ENCODE data around the gene CPA1.

The CPA1 gene

GRCh38 chr7:130334274-130334673 is 46.0 kb upstream of the CPA1 start:
- H3K79me2 ChIP-seq (ENCODE audit: insufficient read depth, low read length): no peaks in the 10 kb centered on the region
- H3K27me3 ChIP-seq (ENCODE audit: insufficient read depth, low read length, poor library complexity): no peaks in the 10 kb centered on the region
- TF ChIP-seq EZH2 (IDR thresholded peaks at IDR 0.05; ENCODE audit: borderline replicate concordance, low read depth, low read length, severe bottlenecking) (no peak), CTCF (IDR thresholded peaks at IDR 0.05; ENCODE audit: borderline replicate concordance, extremely low read depth, low read length, poor library complexity, severe bottlenecking) (no peak)
- H4K20me1 ChIP-seq (ENCODE audit: insufficient read depth, low read length): no peaks in the 10 kb centered on the region
- ATAC-seq (ENCODE audit: insufficient read depth, low read depth): no peak
- H3K9ac ChIP-seq (ENCODE audit: low read depth, low read length): no peak overlapping the region
- H3K4me2 ChIP-seq (ENCODE audit: insufficient read depth, low read length): no peak overlapping the region
- no peak overlapping the region for H3K4me3 ChIP-seq (ENCODE audit: low read depth in 1 of 2, low read length in 2 of 2)
- no peaks in the 10 kb centered on the region for H3K4me1 ChIP-seq (ENCODE audit: insufficient read depth, low read length)
- no peak overlapping the region for H3K27ac ChIP-seq (ENCODE audit: low read length)
- H3K9me3 ChIP-seq (ENCODE audit: insufficient read depth, low read length, severe bottlenecking): no peaks in the 10 kb centered on the region
- DNase-seq: no peak
- H2AFZ ChIP-seq (ENCODE audit: low read depth, low read length): no peak overlapping the region
- H3K36me3 ChIP-seq (ENCODE audit: insufficient read depth, low read length): no peaks in the 10 kb centered on the region

DNA sequence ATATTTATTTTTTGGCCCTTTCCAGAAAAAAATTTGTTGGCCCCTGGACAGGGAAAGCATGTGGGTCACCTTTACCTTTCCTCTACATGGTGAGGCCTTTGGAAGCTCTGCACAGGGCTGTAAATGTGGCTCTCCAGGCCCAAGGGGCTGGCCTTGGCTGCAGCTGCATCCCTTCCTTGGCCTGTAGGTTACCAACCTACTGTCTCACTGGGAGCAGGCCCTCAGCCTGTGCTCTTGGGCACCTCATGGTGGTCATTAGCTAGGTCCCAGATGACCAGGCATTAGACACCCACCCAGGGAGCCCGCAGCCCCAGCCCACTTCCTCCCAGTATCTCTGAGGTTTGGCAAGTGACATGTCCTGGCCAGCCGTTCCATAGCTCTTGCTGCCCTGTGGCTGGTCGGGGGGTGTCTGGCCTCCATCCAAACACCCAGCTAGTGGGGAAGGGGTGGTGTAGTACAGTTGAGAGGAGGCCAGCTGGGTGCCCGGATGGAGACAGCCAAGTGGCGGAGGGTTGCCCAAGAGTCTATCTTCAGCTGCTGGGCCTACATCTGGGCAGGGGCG is 42.8 kb upstream of the CPA1 start:
- no peak overlapping the region for H3K9ac ChIP-seq (ENCODE audit: low read depth, low read length)
- no peak for DNase-seq

DNA sequence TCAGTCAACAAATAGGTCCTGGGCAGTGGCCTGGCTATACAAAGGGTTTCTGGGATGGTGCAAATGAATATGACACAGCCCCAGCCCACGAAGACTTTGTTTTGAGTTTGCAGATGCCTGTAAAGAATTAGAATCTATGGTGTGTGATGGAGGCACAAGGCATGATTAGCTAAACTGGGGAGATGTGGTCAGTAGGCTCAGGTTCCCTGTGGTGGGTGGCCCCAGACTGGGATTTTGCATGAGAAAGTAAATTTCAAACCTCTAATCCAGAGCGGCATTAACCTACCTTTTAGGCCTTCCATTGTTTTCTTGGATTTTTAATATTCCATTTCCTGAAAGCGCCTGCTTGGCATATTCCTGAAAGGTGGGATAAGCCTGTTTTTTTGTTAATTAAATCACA is 42.1 kb upstream of the CPA1 start:
- Histone ChIP-seq H3K9ac (ENCODE audit: low read depth, low read length) (no peak overlapping the region), H3K4me3 (ENCODE audit: low read depth in 1 of 2, low read length in 2 of 2) (no peak overlapping the region), H4K20me1 (ENCODE audit: insufficient read depth, low read length) (no peaks in the 10 kb centered on the region), H3K79me2 (ENCODE audit: insufficient read depth, low read length) (no peaks in the 10 kb centered on the region), H3K27me3 (ENCODE audit: insufficient read depth, low read length, poor library complexity) (no peaks in the 10 kb centered on the region), H3K4me2 (ENCODE audit: insufficient read depth, low read length) (no peak overlapping the region), H3K27ac (ENCODE audit: low read length) (no peak overlapping the region), H3K4me1 (ENCODE audit: insufficient read depth, low read length) (no peaks in the 10 kb centered on the region), H3K36me3 (ENCODE audit: insufficient read depth, low read length) (no peaks in the 10 kb centered on the region), H3K9me3 (ENCODE audit: insufficient read depth, low read length, severe bottlenecking) (no peaks in the 10 kb centered on the region), H2AFZ (ENCODE audit: low read depth, low read length) (no peak overlapping the region)
- TF ChIP-seq CTCF (IDR thresholded peaks at IDR 0.05; ENCODE audit: borderline replicate concordance, extremely low read depth, low read length, poor library complexity, severe bottlenecking) (no peak), EZH2 (IDR thresholded peaks at IDR 0.05; ENCODE audit: borderline replicate concordance, low read depth, low read length, severe bottlenecking) (no peak)
- no peak for ATAC-seq (ENCODE audit: insufficient read depth, low read depth)
- no peak for DNase-seq

More for the DNA sequence above, 42.8 kb upstream of the CPA1 start:
- H3K4me2 ChIP-seq (ENCODE audit: insufficient read depth, low read length): no peak overlapping the region
- no peaks in the 10 kb centered on the region for H3K4me1 ChIP-seq (ENCODE audit: insufficient read depth, low read length)
- no peak overlapping the region for H3K27ac ChIP-seq (ENCODE audit: low read length)
- H2AFZ ChIP-seq (ENCODE audit: low read depth, low read length): no peak overlapping the region
- no peak for ATAC-seq (ENCODE audit: insufficient read depth, low read depth)
- TF ChIP-seq CTCF (IDR thresholded peaks at IDR 0.05; ENCODE audit: borderline replicate concordance, extremely low read depth, low read length, poor library complexity, severe bottlenecking) (no peak), EZH2 (IDR thresholded peaks at IDR 0.05; ENCODE audit: borderline replicate concordance, low read depth, low read length, severe bottlenecking) (no peak)
- no peak overlapping the region for H3K4me3 ChIP-seq (ENCODE audit: low read depth in 1 of 2, low read length in 2 of 2)
- no peaks in the 10 kb centered on the region for H3K36me3 ChIP-seq (ENCODE audit: insufficient read depth, low read length)
- no peaks in the 10 kb centered on the region for H3K79me2 ChIP-seq (ENCODE audit: insufficient read depth, low read length)
- no peaks in the 10 kb centered on the region for H3K9me3 ChIP-seq (ENCODE audit: insufficient read depth, low read length, severe bottlenecking)
- H4K20me1 ChIP-seq (ENCODE audit: insufficient read depth, low read length): no peaks in the 10 kb centered on the region
- H3K27me3 ChIP-seq (ENCODE audit: insufficient read depth, low read length, poor library complexity): no peaks in the 10 kb centered on the region

DNA sequence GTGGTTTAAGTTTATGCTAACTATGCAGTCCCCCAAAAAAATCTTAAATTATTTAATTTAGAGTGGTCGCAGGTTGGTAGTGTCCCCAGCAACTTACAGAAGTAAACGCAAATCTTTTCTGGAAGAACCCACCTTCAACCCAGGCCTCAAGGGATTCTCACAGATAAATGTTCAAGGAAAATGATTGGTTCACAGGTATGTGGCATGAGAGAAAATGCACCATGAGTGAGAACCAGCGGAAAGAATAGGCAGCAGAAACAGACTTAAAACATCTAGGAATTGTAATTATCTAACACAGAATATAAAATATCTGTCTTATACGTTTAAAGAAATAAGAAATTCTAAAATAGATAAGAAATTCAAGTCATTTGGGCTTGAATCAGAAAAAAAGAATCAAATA is 38.4 kb upstream of the CPA1 start:
- Histone ChIP-seq H3K27me3 (ENCODE audit: insufficient read depth, low read length, poor library complexity) (no peaks in the 10 kb centered on the region), H4K20me1 (ENCODE audit: insufficient read depth, low read length) (no peaks in the 10 kb centered on the region), H3K27ac (ENCODE audit: low read length) (no peak overlapping the region), H3K36me3 (ENCODE audit: insufficient read depth, low read length) (no peaks in the 10 kb centered on the region), H3K9ac (ENCODE audit: low read depth, low read length) (no peak overlapping the region), H3K9me3 (ENCODE audit: insufficient read depth, low read length, severe bottlenecking) (no peaks in the 10 kb centered on the region), H3K4me3 (ENCODE audit: low read depth in 1 of 2, low read length in 2 of 2) (no peak overlapping the region), H3K4me2 (ENCODE audit: insufficient read depth, low read length) (no peak overlapping the region), H3K79me2 (ENCODE audit: insufficient read depth, low read length) (no peaks in the 10 kb centered on the region), H3K4me1 (ENCODE audit: insufficient read depth, low read length) (no peaks in the 10 kb centered on the region), H2AFZ (ENCODE audit: low read depth, low read length) (no peak overlapping the region)
- DNase-seq: no peak
- ATAC-seq (ENCODE audit: insufficient read depth, low read depth): no peak
- TF ChIP-seq EZH2 (IDR thresholded peaks at IDR 0.05; ENCODE audit: borderline replicate concordance, low read depth, low read length, severe bottlenecking) (no peak), CTCF (IDR thresholded peaks at IDR 0.05; ENCODE audit: borderline replicate concordance, extremely low read depth, low read length, poor library complexity, severe bottlenecking) (no peak)
